Suprapubic skin (tissue), 3 donors: ENCODE data around the gene MDGA2.

ENCODE experiments used
- POLR2A ChIP-seq, 2 donors: fragments of 450-650 bp; IDR thresholded peaks; one replicate each; pipeline ENCODE4 v1.6.1; 2017; ENCODE audit warnings: antibody characterized with exemption in 2 of 2, mild to moderate bottlenecking in 2 of 2, moderate library complexity in 2 of 2
- TF ChIP-seq, protein P1 (sequence below), 2 donors: fragments of 200-600 bp in 1 of 2; fragments of 450-650 bp in 1 of 2; sonication (generic) in 1 of 2; IDR thresholded peaks; one replicate each; pipeline ENCODE4 v1.5.1; 2016 to 2019; ENCODE audit warnings: antibody characterized with exemption in 2 of 2, mild to moderate bottlenecking in 1 of 2, moderate library complexity in 1 of 2

DNA sequence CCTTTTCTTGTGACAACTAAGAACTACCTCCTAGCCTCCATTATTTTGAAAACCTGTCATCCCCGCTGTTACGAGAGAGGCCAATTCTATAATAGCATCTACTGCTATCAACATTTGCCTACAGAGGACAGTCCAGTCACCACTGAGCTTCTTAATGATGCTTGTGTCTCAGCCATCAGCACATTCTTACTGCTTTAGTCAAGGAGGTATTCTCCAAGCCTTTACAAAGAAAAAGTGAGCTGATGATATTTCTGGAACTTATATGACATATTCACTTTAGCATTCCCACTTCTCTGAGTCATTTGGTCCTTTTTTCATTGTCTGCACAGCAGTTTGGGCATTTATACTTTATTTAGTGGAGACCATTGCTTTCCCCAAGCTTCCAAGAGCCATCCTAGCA lies 526.1 kb downstream of the MDGA2 start:
- TF ChIP-seq, protein P1, sequence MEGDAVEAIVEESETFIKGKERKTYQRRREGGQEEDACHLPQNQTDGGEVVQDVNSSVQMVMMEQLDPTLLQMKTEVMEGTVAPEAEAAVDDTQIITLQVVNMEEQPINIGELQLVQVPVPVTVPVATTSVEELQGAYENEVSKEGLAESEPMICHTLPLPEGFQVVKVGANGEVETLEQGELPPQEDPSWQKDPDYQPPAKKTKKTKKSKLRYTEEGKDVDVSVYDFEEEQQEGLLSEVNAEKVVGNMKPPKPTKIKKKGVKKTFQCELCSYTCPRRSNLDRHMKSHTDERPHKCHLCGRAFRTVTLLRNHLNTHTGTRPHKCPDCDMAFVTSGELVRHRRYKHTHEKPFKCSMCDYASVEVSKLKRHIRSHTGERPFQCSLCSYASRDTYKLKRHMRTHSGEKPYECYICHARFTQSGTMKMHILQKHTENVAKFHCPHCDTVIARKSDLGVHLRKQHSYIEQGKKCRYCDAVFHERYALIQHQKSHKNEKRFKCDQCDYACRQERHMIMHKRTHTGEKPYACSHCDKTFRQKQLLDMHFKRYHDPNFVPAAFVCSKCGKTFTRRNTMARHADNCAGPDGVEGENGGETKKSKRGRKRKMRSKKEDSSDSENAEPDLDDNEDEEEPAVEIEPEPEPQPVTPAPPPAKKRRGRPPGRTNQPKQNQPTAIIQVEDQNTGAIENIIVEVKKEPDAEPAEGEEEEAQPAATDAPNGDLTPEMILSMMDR (IDR thresholded peaks at IDR 0.05), result no peak
- TF ChIP-seq POLR2A (IDR thresholded peaks at IDR 0.05), result no peak
